Suprapubic skin (tissue), 4 donors: ENCODE data around the gene CMA1. TPM values are rescaled to one million over a fixed set of nuclear protein-coding genes. Genes with fewer than 3 reads are reported as not detected.

ENCODE experiments used
- DNase-seq, 2 donors: peaks; one replicate each; pipeline ENCODE4 v3.0.0-alpha.2; 2019; ENCODE audit warnings: low spot score in 2 of 2
- H3K27ac ChIP-seq: fragments of 200-600 bp; sonication (generic); one replicate; pipeline ENCODE4 v1.5.1; 2019
- H3K27me3 ChIP-seq: fragments of 200-600 bp; sonication (generic); one replicate; pipeline ENCODE4 v1.5.1; 2019
- H3K36me3 ChIP-seq: fragments of 200-600 bp; sonication (generic); one replicate; pipeline ENCODE4 v1.5.1; 2019
- H3K4me1 ChIP-seq: fragments of 200-600 bp; sonication (generic); one replicate; pipeline ENCODE4 v1.5.1; 2019
- H3K4me3 ChIP-seq: fragments of 200-600 bp; sonication (generic); one replicate; pipeline ENCODE4 v1.5.1; 2019; ENCODE audit warnings: mild to moderate bottlenecking
- H3K9me3 ChIP-seq: fragments of 200-600 bp; sonication (generic); one replicate; pipeline ENCODE4 v1.5.1; 2019
- EP300 ChIP-seq: sonication (generic); formaldehyde crosslinking; IDR thresholded peaks from one replicate; pipeline ENCODE4 v1.6.1; 2017; ENCODE audit warnings: antibody characterized with exemption
- POLR2A ChIP-seq, 2 donors: fragments of 450-650 bp; IDR thresholded peaks; one replicate each; pipeline ENCODE4 v1.6.1; 2017; ENCODE audit warnings: antibody characterized with exemption in 2 of 2, mild to moderate bottlenecking in 2 of 2, moderate library complexity in 2 of 2
- POLR2AphosphoS5 ChIP-seq, 3 donors: sonication (generic); formaldehyde crosslinking; IDR thresholded peaks; one replicate each; pipeline ENCODE4 v1.6.1; 2017; ENCODE audit warnings: antibody characterized with exemption in 3 of 3
- WGBS: methylation state at CpG from one replicate; pipeline ENCODE4 v1.1.5; 2018; 5-methylcytosine and 5-hydroxymethylcytosine counted together
- total RNA-seq, 4 donors: library from RNA; depleted of rRNA; stranded (reverse); fragments of >200 nt; gene quantifications; one replicate each; pipeline ENCODE4 v1.1.0, GENCODE V29; 2016
- TF ChIP-seq, protein P1 (sequence below), 2 donors: fragments of 200-600 bp in 1 of 2; fragments of 450-650 bp in 1 of 2; sonication (generic) in 1 of 2; IDR thresholded peaks; one replicate each; pipeline ENCODE4 v1.5.1; 2016 to 2019; ENCODE audit warnings: antibody characterized with exemption in 2 of 2, mild to moderate bottlenecking in 1 of 2, moderate library complexity in 1 of 2

Gene CMA1
- total RNA-seq, 4 donors from 2014 or later, result not detected

DNA sequence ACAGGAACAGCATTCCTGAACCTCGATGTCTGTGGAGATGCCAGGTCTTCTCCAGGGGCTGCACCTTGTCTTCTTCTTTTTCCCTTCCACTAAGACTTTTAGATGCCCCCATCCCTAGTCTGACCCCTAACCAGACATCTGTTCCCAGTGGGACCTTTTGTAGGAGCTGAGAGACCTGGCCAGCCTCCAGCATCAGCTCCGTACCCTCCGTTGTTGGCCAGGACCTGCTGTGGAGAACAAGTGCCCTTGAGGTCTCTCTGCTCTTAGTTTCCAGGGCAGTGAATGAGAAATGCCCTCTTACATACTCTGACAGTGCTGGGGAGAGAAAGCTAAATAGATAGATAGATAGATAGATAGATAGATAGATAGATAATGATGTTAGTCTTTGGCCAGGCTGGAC is 48.7 kb downstream of the CMA1 start:
- Histone ChIP-seq H3K4me3 (no peak overlapping the region), H3K4me1 (no peaks in the 10 kb centered on the region), H3K27ac (no peak overlapping the region), H3K9me3 (peaks cover 4% of the 10 kb centered on the region), H3K36me3 (no peaks in the 10 kb centered on the region), H3K27me3 (no peaks in the 10 kb centered on the region)
- TF ChIP-seq POLR2A (IDR thresholded peaks at IDR 0.05) (no peak), POLR2AphosphoS5 (IDR thresholded peaks at IDR 0.05) (no peak), EP300 (no peak)
- TF ChIP-seq, protein P1, sequence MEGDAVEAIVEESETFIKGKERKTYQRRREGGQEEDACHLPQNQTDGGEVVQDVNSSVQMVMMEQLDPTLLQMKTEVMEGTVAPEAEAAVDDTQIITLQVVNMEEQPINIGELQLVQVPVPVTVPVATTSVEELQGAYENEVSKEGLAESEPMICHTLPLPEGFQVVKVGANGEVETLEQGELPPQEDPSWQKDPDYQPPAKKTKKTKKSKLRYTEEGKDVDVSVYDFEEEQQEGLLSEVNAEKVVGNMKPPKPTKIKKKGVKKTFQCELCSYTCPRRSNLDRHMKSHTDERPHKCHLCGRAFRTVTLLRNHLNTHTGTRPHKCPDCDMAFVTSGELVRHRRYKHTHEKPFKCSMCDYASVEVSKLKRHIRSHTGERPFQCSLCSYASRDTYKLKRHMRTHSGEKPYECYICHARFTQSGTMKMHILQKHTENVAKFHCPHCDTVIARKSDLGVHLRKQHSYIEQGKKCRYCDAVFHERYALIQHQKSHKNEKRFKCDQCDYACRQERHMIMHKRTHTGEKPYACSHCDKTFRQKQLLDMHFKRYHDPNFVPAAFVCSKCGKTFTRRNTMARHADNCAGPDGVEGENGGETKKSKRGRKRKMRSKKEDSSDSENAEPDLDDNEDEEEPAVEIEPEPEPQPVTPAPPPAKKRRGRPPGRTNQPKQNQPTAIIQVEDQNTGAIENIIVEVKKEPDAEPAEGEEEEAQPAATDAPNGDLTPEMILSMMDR (IDR thresholded peaks at IDR 0.05), result no peak
- 81% methylated on average over 3 of the region's 3 CpGs for WGBS
- no peak for DNase-seq

DNA sequence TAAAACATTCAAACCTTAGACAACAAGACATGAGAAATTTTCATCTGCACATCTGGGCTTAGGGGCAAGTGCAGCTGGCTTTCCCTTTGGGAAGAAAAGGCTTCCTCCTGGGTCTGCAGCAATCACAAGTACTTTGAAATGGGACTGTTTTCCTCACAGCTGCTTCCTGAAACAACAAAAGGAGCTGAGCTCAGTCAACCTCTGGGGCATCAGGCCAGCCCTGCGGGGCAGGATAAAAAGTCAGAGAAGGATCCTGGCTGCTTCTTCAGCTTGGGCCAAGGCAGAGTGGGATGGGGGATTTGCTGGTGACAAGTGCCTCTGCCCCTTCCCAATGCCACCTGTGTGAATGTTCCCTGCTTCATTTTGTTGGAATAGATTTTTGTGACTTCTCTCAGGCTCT is 49.3 kb downstream of the CMA1 start:
- WGBS, result 80% methylated on average over 1 of the region's 1 CpG
- TF ChIP-seq, protein P1 (IDR thresholded peaks at IDR 0.05), result no peak
- no peak for TF ChIP-seq EP300
- TF ChIP-seq POLR2A (IDR thresholded peaks at IDR 0.05), result no peak
- no peak for TF ChIP-seq POLR2AphosphoS5 (IDR thresholded peaks at IDR 0.05)
- no peak for DNase-seq
- no peaks in the 10 kb centered on the region for H3K36me3 ChIP-seq
- no peaks in the 10 kb centered on the region for H3K4me1 ChIP-seq
- no peaks in the 10 kb centered on the region for H3K27me3 ChIP-seq
- H3K27ac ChIP-seq, result no peak overlapping the region
- H3K4me3 ChIP-seq, result no peak overlapping the region
- peaks cover 4% of the 10 kb centered on the region for H3K9me3 ChIP-seq

DNA sequence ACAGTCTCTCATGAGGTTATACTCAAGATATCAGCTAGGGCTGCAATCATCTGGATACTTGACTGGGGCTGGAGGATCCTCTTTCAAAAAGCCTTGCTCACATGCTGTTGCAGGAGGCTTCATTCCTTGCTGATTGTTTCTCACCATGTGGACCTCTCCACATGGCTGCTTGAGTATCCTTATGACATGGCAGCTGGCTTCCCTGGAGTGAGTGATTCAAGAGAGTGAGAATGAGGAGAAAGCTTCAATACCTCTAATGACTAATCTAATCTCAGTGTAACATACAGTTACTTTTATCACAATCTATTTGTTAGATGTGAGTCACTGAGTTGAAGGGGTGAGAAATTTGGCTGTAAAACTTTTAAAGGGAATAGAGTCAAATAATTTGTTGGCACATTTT is 51.1 kb downstream of the CMA1 start:
- DNase-seq, result no peak
- Histone ChIP-seq H3K9me3 (peaks cover 4% of the 10 kb centered on the region), H3K27me3 (no peaks in the 10 kb centered on the region), H3K4me1 (no peaks in the 10 kb centered on the region), H3K36me3 (no peaks in the 10 kb centered on the region), H3K4me3 (no peak overlapping the region), H3K27ac (no peak overlapping the region)
- no peak for TF ChIP-seq POLR2A (IDR thresholded peaks at IDR 0.05)
- no peak for TF ChIP-seq EP300
- TF ChIP-seq, protein P1 (IDR thresholded peaks at IDR 0.05), result no peak
- TF ChIP-seq POLR2AphosphoS5 (IDR thresholded peaks at IDR 0.05), result no peak

Other genes starting within 250 kb of the CMA1 start
- 100 to 1,000 TPM; 127 to 144 (median 130) TPM for gene TGM1, start 245.1 kb downstream of the CMA1 start, total RNA-seq
- gene RABGGTA, start 236.7 kb downstream of the CMA1 start, total RNA-seq, result 10 to 100 TPM; 50.4 to 65.9 (median 53.1) TPM
- gene DHRS1, start 208.5 kb downstream of the CMA1 start, total RNA-seq, result 100 to 1,000 TPM in 1 of 4 donors, 10 to 100 TPM in 3; 49.0 to 101 (median 82.1) TPM
- 10 to 100 TPM; 19.8 to 31.2 (median 21.2) TPM for gene NOP9, start 208.4 kb downstream of the CMA1 start, total RNA-seq
- gene CIDEB, start 200.3 kb downstream of the CMA1 start, total RNA-seq, result 10 to 100 TPM; 23.4 to 32.7 (median 31.7) TPM
- 100 to 1,000 TPM; 131 to 184 (median 156) TPM for gene LTB4R2, start 198.1 kb downstream of the CMA1 start, total RNA-seq
- gene LTB4R, start 196.8 kb downstream of the CMA1 start, total RNA-seq, result 100 to 1,000 TPM in 2 of 4 donors, 10 to 100 TPM in 2; 83.1 to 137 (median 117) TPM
- gene ADCY4, start 173.2 kb downstream of the CMA1 start, total RNA-seq, result 10 to 100 TPM in 2 of 4 donors, 1 to 10 TPM in 2; 3.9 to 33.2 (median 13.9) TPM
- 10 to 100 TPM in 2 of 4 donors, 1 to 10 TPM in 2; 6.8 to 13.7 (median 11.1) TPM for gene RIPK3, start 168.3 kb downstream of the CMA1 start, total RNA-seq
- gene NFATC4, start 140.1 kb downstream of the CMA1 start, total RNA-seq, result 10 to 100 TPM; 10.8 to 25.3 (median 12.2) TPM
- gene NYNRIN, start 109.3 kb downstream of the CMA1 start, total RNA-seq, result 10 to 100 TPM; 18.5 to 43.6 (median 29.8) TPM
- gene CBLN3, start 78.6 kb downstream of the CMA1 start, total RNA-seq, result 1 to 10 TPM in 1 of 4 donors, under 1 TPM in 2, not detected in 1; 0.30 to 2.6 (median 0.93) TPM
- gene KHNYN, start 78.3 kb downstream of the CMA1 start, total RNA-seq, result 100 to 1,000 TPM in 1 of 4 donors, 10 to 100 TPM in 3; 56.7 to 145 (median 84.3) TPM
- gene SDR39U1, start 65.5 kb downstream of the CMA1 start, total RNA-seq, result 10 to 100 TPM; 30.1 to 82.3 (median 38.6) TPM
- 1 to 10 TPM in 1 of 4 donors, under 1 TPM in 1, not detected in 2; 0.89 to 4.5 TPM for gene CTSG, start 68.0 kb upstream of the CMA1 start, total RNA-seq
- not detected for gene GZMH, start 101.4 kb upstream of the CMA1 start, total RNA-seq
- gene GZMB, start 125.9 kb upstream of the CMA1 start, total RNA-seq, result under 1 TPM in 1 of 4 donors, not detected in 3; 0.72 TPM